SK-N-SH (cell line): ENCODE measurements around the gene PSD.

Experiments used
- CTCF ChIP-seq: fragments of 200-600 bp; sonication (generic); IDR thresholded peaks from 2 replicates; pipeline ENCODE4 v1.6.1; 2017; ENCODE audit warnings: antibody characterized with exemption, mild to moderate bottlenecking, moderate library complexity
- EP300 ChIP-seq, 2 experiments: IDR thresholded peaks; 2 replicates each; pipeline versions ENCODE4 v1.4.0 to v1.6.1; 2012; ENCODE audit warnings: borderline replicate concordance in 1 of 2, low read depth in 1 of 2, low read length in 1 of 2
- FOXJ3 ChIP-seq: sonication (generic); formaldehyde crosslinking; IDR thresholded peaks from 2 replicates; pipeline ENCODE4 v1.5.1; 2020; ENCODE audit warnings: mild to moderate bottlenecking, missing genetic modification reagents
- FOXM1 ChIP-seq: IDR thresholded peaks from 2 replicates; pipeline ENCODE4 v1.4.0; 2012; ENCODE audit warnings: low read depth, mild to moderate bottlenecking
- JUND ChIP-seq: IDR thresholded peaks from 2 replicates; pipeline ENCODE4 v1.4.0; 2012
- MXI1 ChIP-seq: IDR thresholded peaks from 2 replicates; pipeline ENCODE4 v1.6.1; 2012; ENCODE audit warnings: mild to moderate bottlenecking, low read depth, low read length, improper control_type of control experiment
- NRF1 ChIP-seq: IDR thresholded peaks from 2 replicates; pipeline ENCODE4 v1.6.1; 2012; ENCODE audit warnings: low read depth, mild to moderate bottlenecking, low read length
- RAD21 ChIP-seq: IDR thresholded peaks from 2 replicates; pipeline ENCODE4 v1.6.1; 2012; ENCODE audit warnings: mild to moderate bottlenecking, low read length
- RFX5 ChIP-seq: IDR thresholded peaks from 2 replicates; pipeline ENCODE4 v1.6.1; 2012; ENCODE audit warnings: mild to moderate bottlenecking, improper control_type of control experiment, low read length
- SIN3A ChIP-seq: IDR thresholded peaks from 2 replicates; pipeline ENCODE4 v1.6.1; 2012; ENCODE audit warnings: low read depth, mild to moderate bottlenecking, low read length, moderate library complexity, borderline replicate concordance
- TAF1 ChIP-seq: IDR thresholded peaks from 2 replicates; pipeline ENCODE4 v1.6.1; 2012; ENCODE audit warnings: low read depth, mild to moderate bottlenecking, low read length, moderate library complexity, borderline replicate concordance
- TF ChIP-seq, protein P1 (sequence below): IDR thresholded peaks from 2 replicates; pipeline ENCODE4 v1.4.0; 2012; ENCODE audit warnings: low read depth, borderline replicate concordance
- TF ChIP-seq, protein P2 (sequence below): IDR thresholded peaks from 2 replicates; pipeline ENCODE4 v1.4.0; 2012; ENCODE audit warnings: low read depth, borderline replicate concordance

DNA sequence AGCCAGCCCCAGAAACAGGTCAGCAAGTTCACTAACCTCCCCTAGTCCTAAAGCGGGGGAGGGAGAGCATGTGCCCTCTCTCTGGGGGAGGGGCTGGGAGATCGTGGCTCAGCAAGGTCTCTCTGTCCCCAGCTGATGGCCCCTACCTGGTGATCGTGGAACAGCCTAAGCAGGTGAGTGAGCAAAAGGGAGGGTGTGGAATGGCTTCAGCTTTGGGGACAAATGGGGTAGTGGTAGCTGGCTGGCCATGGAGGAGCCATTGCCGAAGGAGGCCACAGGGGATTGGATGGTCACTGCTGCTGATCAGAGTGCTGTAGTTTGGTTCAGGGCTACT lies 22.3 kb downstream of the PSD start:
- TF ChIP-seq RAD21 = no peak
- no peak for TF ChIP-seq SIN3A
- TF ChIP-seq FOXJ3 (CRISPR knock-in tag) = no peak
- no peak for TF ChIP-seq CTCF
- TF ChIP-seq MXI1 = no peak
- TF ChIP-seq EP300 (IDR thresholded peaks at IDR 0.05; ENCODE audit: borderline replicate concordance in 1 of 2, low read depth in 1 of 2, low read length in 1 of 2) = no peak
- TF ChIP-seq TAF1 = no peak
- TF ChIP-seq, protein P1, sequence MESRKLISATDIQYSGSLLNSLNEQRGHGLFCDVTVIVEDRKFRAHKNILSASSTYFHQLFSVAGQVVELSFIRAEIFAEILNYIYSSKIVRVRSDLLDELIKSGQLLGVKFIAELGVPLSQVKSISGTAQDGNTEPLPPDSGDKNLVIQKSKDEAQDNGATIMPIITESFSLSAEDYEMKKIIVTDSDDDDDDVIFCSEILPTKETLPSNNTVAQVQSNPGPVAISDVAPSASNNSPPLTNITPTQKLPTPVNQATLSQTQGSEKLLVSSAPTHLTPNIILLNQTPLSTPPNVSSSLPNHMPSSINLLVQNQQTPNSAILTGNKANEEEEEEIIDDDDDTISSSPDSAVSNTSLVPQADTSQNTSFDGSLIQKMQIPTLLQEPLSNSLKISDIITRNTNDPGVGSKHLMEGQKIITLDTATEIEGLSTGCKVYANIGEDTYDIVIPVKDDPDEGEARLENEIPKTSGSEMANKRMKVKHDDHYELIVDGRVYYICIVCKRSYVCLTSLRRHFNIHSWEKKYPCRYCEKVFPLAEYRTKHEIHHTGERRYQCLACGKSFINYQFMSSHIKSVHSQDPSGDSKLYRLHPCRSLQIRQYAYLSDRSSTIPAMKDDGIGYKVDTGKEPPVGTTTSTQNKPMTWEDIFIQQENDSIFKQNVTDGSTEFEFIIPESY = no peak
- TF ChIP-seq RFX5 = no peak
- no peak for TF ChIP-seq JUND
- TF ChIP-seq, protein P2, sequence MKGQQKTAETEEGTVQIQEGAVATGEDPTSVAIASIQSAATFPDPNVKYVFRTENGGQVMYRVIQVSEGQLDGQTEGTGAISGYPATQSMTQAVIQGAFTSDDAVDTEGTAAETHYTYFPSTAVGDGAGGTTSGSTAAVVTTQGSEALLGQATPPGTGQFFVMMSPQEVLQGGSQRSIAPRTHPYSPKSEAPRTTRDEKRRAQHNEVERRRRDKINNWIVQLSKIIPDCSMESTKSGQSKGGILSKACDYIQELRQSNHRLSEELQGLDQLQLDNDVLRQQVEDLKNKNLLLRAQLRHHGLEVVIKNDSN = no peak
- no peak for TF ChIP-seq FOXM1
- no peak for TF ChIP-seq NRF1
